ENCODE data around the gene CR1L. TPM values are rescaled to one million over a fixed set of nuclear protein-coding genes. Genes with fewer than 3 reads are reported as not detected.
A peak's percentile ranks its signal among the peaks of the same experiment; 100 is the strongest.

The CR1L gene
- total RNA-seq (2021) (12.5 to 16.5 TPM (median 13.7 TPM) in 3 replicates), Bru-seq, nascent RNA (percentile 73 among the genes with signal in this experiment)
- long read RNA-seq, experiment 1, transcript CR1L-205 (4 exons, 663 nt) = major isoform, 5 of 23 reads
- long read RNA-seq, experiment 1, partial matches to known transcripts = 3 of 23 reads
- long read RNA-seq, experiment 1, other reads (novel, unspliced or antisense) = 15 of 23 reads
- long read RNA-seq, experiment 2, partial matches to known transcripts = 1 of 19 reads
- long read RNA-seq, experiment 2, other reads (novel, unspliced or antisense) = 14 of 19 reads
- long read RNA-seq, experiment 3, partial matches to known transcripts = 0 of 4 reads
- long read RNA-seq, experiment 3, other reads (novel, unspliced or antisense) = 4 of 4 reads

GRCh38 chr1:207644852-207645634 is at the start of gene CR1L:
Gene CR1L, plus strand, starts transcription at chr1:207645133. Its CDS starts 101 bp downstream, at chr1:207645234.
- peaks cover 61% of the 10 kb centered on the region for H3K4me1 Mint-ChIP-seq
- ChIA-PET POLR2A (no interaction called here), CTCF (no interaction called here)
- peak within 1 kb of the TSS; percentile 83 for H3K4me3 Mint-ChIP-seq
- no peaks in the 10 kb centered on the region for H3K36me3 Mint-ChIP-seq
- peaks cover 10% of the 10 kb centered on the region for H3K27me3 Mint-ChIP-seq (ENCODE audit: low read depth)
- H3K27ac Mint-ChIP-seq = no peak within 1 kb of the TSS
- ATAC-seq (peak; percentile 92), DNase-seq (ENCODE audit: low spot score) (peak; percentile 94)
- H3K9me3 Mint-ChIP-seq = 0 out of 2 replicates have a peak, but pooled peaks cover 4% of the 10 kb centered on the region
- TF ChIP-seq RELA (CRISPR knock-in tag; IDR thresholded peaks at IDR 0.05; ENCODE audit: borderline replicate concordance) = no peak
- no peak for TF ChIP-seq ZNF425 (CRISPR knock-in tag; conservative IDR thresholded peaks at IDR 0.05)
- TF ChIP-seq ETV6 (CRISPR knock-in tag; IDR thresholded peaks at IDR 0.05) = no peak
- TF ChIP-seq EMX1 (CRISPR knock-in tag; IDR thresholded peaks at IDR 0.05) = no peak
- TF ChIP-seq ZNF423 (CRISPR knock-in tag; IDR thresholded peaks at IDR 0.05) = no peak
- no peak for TF ChIP-seq CDX4 (CRISPR knock-in tag; IDR thresholded peaks at IDR 0.05; ENCODE audit: borderline replicate concordance)
- TF ChIP-seq ZBTB43 (CRISPR knock-in tag; IDR thresholded peaks at IDR 0.05) = no peak
- TF ChIP-seq ATF1 (CRISPR knock-in tag; IDR thresholded peaks at IDR 0.05) = no peak
- 0 out of 2 replicates have a peak, but pooled peaks have one; percentile 54 for TF ChIP-seq SP1 (CRISPR knock-in tag; conservative IDR thresholded peaks at IDR 0.05)
- TF ChIP-seq SMAD4 (CRISPR knock-in tag; IDR thresholded peaks at IDR 0.05) = no peak
- no peak for TF ChIP-seq E2F1 (CRISPR knock-in tag; IDR thresholded peaks at IDR 0.05)
- TF ChIP-seq ZNF121 (CRISPR knock-in tag; IDR thresholded peaks at IDR 0.05) = no peak
- no peak for TF ChIP-seq RORB (CRISPR knock-in tag; IDR thresholded peaks at IDR 0.05)
- 0 out of 2 replicates have a peak, but pooled peaks have one; percentile 8 for TF ChIP-seq FOXP1 (CRISPR knock-in tag; IDR thresholded peaks at IDR 0.05; ENCODE audit: borderline replicate concordance)
- no peak for TF ChIP-seq ZMAT4 (CRISPR knock-in tag; IDR thresholded peaks at IDR 0.05)
- TF ChIP-seq HMGA2 (CRISPR knock-in tag; IDR thresholded peaks at IDR 0.05) = no peak
- no peak for TF ChIP-seq CREM (CRISPR knock-in tag; IDR thresholded peaks at IDR 0.05)
- TF ChIP-seq CREB1 (CRISPR knock-in tag; IDR thresholded peaks at IDR 0.05) = no peak
- TF ChIP-seq ZNF671 (CRISPR knock-in tag; IDR thresholded peaks at IDR 0.05) = no peak
- TF ChIP-seq MLX (CRISPR knock-in tag; IDR thresholded peaks at IDR 0.05) = no peak
- TF ChIP-seq PRDM15 (CRISPR knock-in tag; IDR thresholded peaks at IDR 0.05) = no peak
- peak; percentile 48; the same call in 1 of the 2 replicates for TF ChIP-seq NFYB (CRISPR knock-in tag; conservative IDR thresholded peaks at IDR 0.05; ENCODE audit: low read depth)
- no peak for TF ChIP-seq ATF6 (CRISPR knock-in tag; IDR thresholded peaks at IDR 0.05)
- no peak for TF ChIP-seq NR2C2 (CRISPR knock-in tag; IDR thresholded peaks at IDR 0.05)
- TF ChIP-seq SOX15 (CRISPR knock-in tag; IDR thresholded peaks at IDR 0.05) = no peak

All from WTC11 (cell line).